Duodenal mucosa (tissue), 2 donors: ENCODE measurements around the gene IL12RB2.
"Not testable (repeated sequence)": the region's sequence is repeated elsewhere in the genome, so short reads cannot be mapped to it uniquely, and the experiment has no call there.

Source experiments
- H3K27ac ChIP-seq: one replicate; pipeline ENCODE4 v1.7.0; 2013; ENCODE audit warnings: low read depth, low read length
- H3K27me3 ChIP-seq, 2 donors: one replicate each; pipeline ENCODE4 v1.7.0; 2013; ENCODE audit warnings: low read length in 2 of 2, control low read depth in 1 of 2; ENCODE audit not compliant: insufficient read depth in 2 of 2, control insufficient read depth in 1 of 2
- H3K36me3 ChIP-seq, 2 donors: one replicate each; pipeline ENCODE4 v1.7.0; 2013; ENCODE audit warnings: low read length in 2 of 2, control low read depth in 1 of 2; ENCODE audit not compliant: insufficient read depth in 2 of 2, control insufficient read depth in 1 of 2
- H3K4me1 ChIP-seq, 2 donors: one replicate each; pipeline ENCODE4 v1.7.0; 2013; ENCODE audit warnings: low read length in 2 of 2, control low read depth in 1 of 2; ENCODE audit not compliant: insufficient read depth in 2 of 2, control insufficient read depth in 1 of 2
- H3K4me3 ChIP-seq, 2 donors: one replicate each; pipeline ENCODE4 v1.7.0; 2013; ENCODE audit warnings: low read length in 2 of 2, low read depth in 1 of 2
- H3K9ac ChIP-seq, 2 donors: one replicate each; pipeline ENCODE4 v1.7.0; 2013; ENCODE audit warnings: low read length in 2 of 2, low read depth in 1 of 2
- H3K9me3 ChIP-seq, 2 donors: one replicate each; pipeline ENCODE4 v1.7.0; 2013; ENCODE audit warnings: low read length in 2 of 2, control low read depth in 1 of 2; ENCODE audit not compliant: control insufficient read depth in 1 of 2

IL12RB2 gene

GRCh38 chr1:67440339-67440738 lies 132.7 kb downstream of the IL12RB2 start:
- no peak overlapping the region for H3K27ac ChIP-seq
- no peaks in the 10 kb centered on the region for H3K36me3 ChIP-seq
- H3K9ac ChIP-seq = no peak overlapping the region

DNA sequence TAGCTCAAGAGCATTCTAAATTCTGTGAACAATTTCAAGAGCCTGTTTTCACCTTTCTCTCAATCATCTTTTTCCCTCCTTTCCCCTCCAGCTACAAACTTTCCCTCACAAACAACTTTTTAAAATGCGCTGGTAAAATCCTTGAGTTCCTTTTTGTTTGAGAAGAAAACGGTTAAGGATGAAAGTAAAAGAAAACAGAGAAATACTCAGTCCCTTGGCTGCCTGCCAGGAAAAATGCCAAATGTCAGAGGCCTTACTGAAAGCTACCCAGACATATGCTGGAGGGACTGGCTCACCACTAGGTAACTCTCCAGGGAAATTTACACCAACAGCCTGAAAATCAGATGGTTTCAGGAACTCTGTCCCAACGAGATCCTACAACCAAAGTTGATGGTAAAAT lies 133.5 kb downstream of the IL12RB2 start:
- H3K4me3 ChIP-seq = no peak overlapping the region
- no peaks in the 10 kb centered on the region for H3K4me1 ChIP-seq
- no peak overlapping the region for H3K9ac ChIP-seq
- no peak overlapping the region for H3K27ac ChIP-seq
- no peaks in the 10 kb centered on the region for H3K27me3 ChIP-seq
- no peaks in the 10 kb centered on the region for H3K36me3 ChIP-seq
- no peaks in the 10 kb centered on the region for H3K9me3 ChIP-seq

More at GRCh38 chr1:67440339-67440738, 132.7 kb downstream of the IL12RB2 start:
- H3K4me1 ChIP-seq = no peaks in the 10 kb centered on the region
- no peaks in the 10 kb centered on the region for H3K27me3 ChIP-seq
- H3K9me3 ChIP-seq = no peaks in the 10 kb centered on the region
- H3K4me3 ChIP-seq = no peak overlapping the region

GRCh38 chr1:67441739-67442281 lies 134.1 kb downstream of the IL12RB2 start:
- no peaks in the 10 kb centered on the region for H3K9me3 ChIP-seq
- H3K4me3 ChIP-seq = no peak overlapping the region
- no peak overlapping the region for H3K27ac ChIP-seq

DNA sequence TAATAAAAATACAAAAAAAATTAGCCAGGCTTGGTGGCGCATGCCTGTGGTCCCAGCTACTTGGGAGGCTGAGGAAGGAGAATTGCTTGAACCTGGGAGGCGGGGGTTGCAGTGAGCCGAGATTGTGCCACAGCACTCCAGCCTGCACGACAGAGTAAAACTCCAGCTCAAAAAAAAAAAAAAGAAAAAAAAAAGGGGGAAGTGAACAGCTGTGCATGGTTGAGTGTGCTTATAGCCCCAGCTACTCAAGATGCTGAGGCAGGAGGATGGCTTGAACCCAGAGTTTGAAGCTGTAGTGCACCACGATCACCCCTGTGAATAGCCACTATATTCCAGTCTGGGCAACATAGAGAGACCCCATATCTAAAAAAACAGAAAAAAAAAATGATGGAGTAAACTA lies 138.3 kb downstream of the IL12RB2 start:
- H3K4me3 ChIP-seq, H3K4me1 ChIP-seq, H3K9ac ChIP-seq, H3K36me3 ChIP-seq, H3K27me3 ChIP-seq, H3K27ac ChIP-seq, H3K9me3 ChIP-seq: not testable (repeated sequence)

More at GRCh38 chr1:67441739-67442281, 134.1 kb downstream of the IL12RB2 start:
- no peaks in the 10 kb centered on the region for H3K4me1 ChIP-seq
- H3K9ac ChIP-seq = no peak overlapping the region
- H3K36me3 ChIP-seq = no peaks in the 10 kb centered on the region
- no peaks in the 10 kb centered on the region for H3K27me3 ChIP-seq
